Kidney tubule cell (primary cell): ENCODE measurements around the gene TBRG4.

ENCODE experiments used
- DNase-seq: peaks from one replicate; pipeline ENCODE4 v3.0.0-alpha.2; 2018; ENCODE audit warnings: low spot score

TBRG4 gene

GRCh38 chr7:45143616-45144015 is 32.1 kb upstream of the TBRG4 start:
- DNase-seq, result peak; percentile 22

- no peak for DNase-seq
These were observed 29.3 kb upstream of the TBRG4 start for GRCh38 chr7:45140827-45141226.

DNA sequence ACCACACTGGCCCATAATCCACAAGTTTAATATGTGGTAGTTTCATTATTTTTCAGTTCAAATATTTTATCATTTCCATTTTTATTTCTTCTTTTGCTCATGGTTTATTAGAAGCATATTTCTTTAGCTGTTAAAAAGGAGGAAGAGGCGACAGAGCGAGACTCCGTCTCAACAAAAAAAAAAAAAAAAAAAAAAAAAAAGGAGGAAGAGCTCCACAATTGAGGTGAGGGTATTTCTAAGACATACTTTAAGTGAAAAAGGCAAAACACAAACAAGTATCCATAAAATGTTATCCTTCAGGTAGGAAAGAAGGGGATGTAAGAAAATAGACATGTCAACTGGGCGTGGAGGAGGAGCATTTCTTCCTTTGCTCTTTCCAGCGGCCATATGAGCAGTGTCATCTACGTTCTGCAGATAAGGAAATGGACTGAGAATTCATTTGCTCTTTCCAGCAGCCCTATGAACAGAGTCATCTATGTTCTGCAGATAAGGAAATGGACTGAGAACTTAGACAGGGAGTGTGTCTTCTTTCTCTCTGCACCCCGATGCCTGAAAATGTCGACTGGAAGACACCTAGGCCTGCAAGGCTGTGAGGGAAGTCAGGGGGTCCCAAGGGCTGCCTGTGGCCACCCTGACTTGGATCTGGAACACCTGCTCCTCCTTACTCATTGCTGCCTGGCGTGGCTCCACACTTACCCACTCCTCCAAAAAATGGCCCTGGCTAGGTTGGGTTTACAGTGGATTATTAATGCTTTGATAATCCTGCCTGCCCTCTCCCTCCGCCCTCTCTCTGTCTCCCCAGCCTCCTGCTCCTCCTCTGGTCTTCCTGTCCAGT is 27.2 kb upstream of the TBRG4 start:
- no peak for DNase-seq

DNA sequence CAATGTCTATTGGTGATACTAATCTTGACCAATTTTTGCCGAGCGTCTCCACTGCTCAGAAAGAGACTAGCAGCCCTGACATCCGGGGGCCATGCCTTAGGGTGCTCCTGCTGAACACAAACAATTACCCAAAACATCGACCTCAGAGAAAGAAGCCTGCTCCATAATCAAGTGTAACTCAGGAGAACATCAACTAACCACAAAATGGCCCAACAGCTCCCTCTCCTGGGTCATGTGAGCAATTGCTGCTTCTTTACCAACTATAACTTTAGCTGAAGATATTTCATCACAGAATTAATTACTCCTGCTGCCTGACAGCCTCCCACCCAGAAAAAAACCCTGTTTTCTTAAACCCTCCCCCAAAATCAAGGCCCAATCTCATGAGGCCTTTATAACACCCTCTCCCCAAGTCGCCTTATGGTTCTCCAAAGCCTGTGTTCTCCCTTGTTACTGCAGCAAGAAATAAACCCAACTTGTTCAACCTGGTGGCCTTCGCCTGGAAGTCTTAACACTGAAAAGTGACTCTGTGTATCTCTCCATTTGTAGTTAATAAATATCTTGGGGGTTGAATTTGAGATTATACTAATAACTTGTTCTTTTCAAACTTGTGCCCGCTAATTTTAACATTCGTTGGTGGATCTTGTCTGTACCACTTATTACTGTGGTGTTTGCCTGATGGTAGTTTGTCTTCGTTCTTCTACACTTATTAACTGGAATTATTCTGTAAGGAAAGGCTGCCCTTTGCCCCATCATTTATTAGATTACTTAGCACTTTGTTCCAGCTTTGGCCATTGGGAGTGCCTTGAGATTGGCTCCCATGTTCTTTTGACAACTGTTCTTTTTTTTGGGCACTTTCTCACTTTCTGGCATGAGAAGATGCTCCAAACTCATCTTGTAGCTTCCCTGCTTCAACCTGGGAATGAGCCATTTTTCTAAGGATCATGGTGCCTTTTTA is 24.9 kb upstream of the TBRG4 start:
- peak; percentile 72 for DNase-seq

DNA sequence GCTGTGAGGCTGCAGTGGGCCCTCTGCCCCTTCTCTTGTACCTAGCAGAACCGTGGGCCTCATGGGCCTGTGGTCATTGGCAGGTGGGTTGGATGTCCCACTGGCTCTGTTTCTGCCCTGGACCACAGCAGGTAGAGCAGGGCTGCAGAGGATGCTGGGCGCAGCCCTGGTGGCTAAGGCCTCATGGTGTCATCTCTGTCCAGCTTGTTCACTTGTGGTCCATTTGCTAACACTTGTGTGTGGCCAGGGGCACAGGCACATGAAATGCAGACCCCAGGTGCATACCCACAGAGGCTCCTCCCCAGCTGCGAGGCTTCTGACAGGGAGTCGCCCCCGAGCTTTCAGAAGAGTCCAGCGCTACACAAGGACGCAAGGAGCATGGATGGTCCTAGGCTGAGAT is 22.4 kb upstream of the TBRG4 start:
- DNase-seq, result no peak

DNA sequence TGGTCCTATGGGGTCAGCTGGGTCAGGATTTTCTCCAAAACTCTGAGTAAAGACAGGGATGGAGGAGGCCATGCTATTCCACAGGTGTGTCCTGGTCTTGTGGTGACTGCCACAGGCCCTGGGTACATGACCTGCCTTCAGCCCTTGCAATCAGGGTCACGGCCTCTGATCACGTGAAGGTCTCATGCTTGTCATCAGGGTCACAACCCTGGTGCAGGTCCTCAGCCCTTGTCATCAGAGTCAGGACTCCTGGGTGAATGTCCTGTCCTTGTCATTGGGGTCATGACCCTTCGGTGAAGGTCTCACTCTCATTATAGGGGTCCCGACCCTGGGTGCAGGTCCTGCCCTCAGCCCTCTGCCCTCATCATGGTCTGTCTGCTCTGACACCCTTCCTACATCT is 21.9 kb upstream of the TBRG4 start:
- DNase-seq, result no peak

DNA sequence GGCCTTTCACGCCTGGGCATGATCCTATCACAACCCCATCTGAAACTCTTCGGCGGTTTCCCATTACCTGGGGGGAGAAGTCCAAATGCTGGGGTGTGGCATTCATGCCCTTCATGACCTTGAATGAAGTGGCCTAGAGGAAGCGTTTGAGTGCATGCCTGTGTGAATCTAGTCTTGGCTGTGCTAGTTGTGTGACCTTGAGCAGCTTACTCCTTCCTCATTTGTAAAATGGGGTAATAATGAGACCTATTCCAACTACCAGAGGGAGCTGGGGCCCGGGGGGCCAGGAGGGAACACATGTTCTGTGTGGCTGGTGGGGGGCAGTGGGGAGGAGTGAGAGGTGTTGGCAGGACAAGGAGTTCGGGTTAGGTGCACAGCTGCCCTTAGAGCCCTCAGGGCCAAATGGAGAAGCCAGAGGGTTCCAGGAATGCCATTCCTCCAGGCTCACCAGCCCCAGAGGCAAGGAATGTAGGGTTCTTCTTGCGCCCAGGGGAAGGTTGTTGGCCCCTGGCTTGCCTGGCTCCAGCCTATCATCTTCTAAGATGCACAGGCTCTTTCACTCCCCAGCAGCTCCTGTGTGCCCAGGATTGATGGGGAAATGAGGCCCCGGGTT is 21.3 kb upstream of the TBRG4 start:
- no peak for DNase-seq

GRCh38 chr7:45131891-45132290 is 20.4 kb upstream of the TBRG4 start:
- no peak for DNase-seq

GRCh38 chr7:45130910-45131309 is 19.4 kb upstream of the TBRG4 start:
- no peak for DNase-seq

GRCh38 chr7:45129906-45130305 is 18.4 kb upstream of the TBRG4 start:
- no peak for DNase-seq

GRCh38 chr7:45129181-45129800 is 17.8 kb upstream of the TBRG4 start:
- DNase-seq, result peak; percentile 19

GRCh38 chr7:45126920-45127319 is 15.4 kb upstream of the TBRG4 start:
- no peak for DNase-seq

- no peak for DNase-seq
These were observed 14.7 kb upstream of the TBRG4 start for GRCh38 chr7:45126201-45126600.

GRCh38 chr7:45125193-45125904 is 13.9 kb upstream of the TBRG4 start:
- no peak for DNase-seq

GRCh38 chr7:45123913-45124710 is 12.6 kb upstream of the TBRG4 start:
- no peak for DNase-seq

DNA sequence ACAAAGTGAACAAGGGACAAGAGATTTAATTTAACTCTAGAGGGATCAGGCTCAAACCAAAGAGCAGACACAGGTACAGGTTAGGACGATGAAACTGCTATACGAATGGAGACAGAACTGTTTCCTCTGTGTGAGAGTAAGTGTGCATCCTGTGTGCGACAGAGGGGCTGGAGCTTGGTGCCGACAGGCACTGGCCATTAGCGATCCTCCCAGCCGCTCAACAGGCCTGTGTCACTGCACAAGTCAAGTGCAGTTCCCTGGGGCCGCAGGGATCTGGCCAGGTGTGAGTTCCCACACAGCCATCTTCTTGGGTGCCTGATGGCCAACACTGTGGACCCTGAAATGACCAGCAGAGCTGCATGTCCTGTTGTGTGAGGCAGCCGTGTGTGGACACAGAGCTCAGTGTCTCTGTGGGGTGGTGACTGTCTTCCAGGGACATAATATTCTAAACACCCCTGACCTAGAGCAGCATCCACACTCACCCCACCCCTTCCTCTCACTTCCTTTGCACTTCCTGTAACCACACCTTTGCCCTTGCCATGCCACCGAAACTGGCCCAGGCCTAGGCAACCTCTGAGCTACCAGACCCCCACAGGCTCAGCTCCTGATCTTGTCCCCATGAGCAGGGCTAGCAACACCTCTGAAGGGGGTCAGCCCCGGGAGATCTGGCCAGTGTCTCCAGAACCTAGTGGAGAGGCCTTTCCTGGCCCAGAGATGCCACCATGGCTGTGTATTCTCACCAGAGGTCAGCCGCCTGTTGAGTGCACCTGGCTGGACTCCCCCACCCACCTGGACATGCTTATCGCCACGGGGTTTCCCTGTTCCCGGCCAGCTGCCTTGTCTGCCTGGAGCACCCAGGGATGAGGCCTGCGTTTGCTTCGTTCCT is 11.7 kb upstream of the TBRG4 start:
- DNase-seq, result no peak

DNA sequence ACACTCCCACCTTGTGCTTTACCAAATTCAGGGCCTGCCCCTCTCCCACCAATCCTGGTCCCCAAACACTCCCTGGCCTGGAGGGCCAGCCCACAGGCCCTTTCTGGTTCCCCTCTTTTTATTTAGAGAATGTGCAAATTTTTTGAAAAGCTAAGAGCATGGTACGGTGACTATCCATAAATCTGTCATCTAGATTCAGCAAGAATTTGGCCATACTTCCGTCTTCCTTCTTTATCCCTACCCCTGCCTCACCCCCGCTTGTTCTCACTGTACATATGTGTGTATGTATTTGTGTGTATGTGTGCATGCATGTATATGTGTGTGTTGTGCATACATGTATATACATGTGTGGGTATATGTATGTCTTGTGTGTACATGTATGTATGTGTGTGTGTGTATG is 8.1 kb upstream of the TBRG4 start:
- DNase-seq, result no peak

GRCh38 chr7:45118889-45119331 is 7.4 kb upstream of the TBRG4 start:
- DNase-seq, result no peak

- DNase-seq, result no peak
These were observed 6.8 kb upstream of the TBRG4 start for GRCh38 chr7:45118292-45118691.

- no peak for DNase-seq
These were observed 6.1 kb upstream of the TBRG4 start for GRCh38 chr7:45117582-45117981.
